ENCODE data around the gene THSD7B. TPM values are rescaled to one million over a fixed set of nuclear protein-coding genes. Genes with fewer than 3 reads are reported as not detected.

Gene THSD7B
- total RNA-seq, 1 donor from 2014 or later: not detected

DNA sequence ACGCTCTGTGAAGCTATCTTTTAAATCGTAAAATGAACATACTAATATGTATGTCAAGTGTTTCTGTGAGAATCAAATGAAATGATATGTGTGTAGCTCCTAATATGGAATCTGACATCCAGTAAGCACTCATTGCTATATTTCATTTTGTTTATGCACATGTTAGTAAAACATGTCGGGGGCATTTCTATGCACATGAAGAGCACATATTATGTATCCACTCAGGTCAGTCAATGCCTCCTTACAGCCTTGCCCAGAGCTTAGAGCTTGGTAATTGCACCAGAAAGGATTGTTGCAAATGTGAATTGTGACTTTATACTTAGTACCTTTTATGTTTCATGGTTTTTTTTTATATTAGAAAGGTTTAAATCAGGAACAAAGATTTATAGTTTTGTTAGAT, 735.3 kb downstream of the THSD7B start:
- H3K27ac Mint-ChIP-seq: no peak overlapping the region
- no peaks in the 10 kb centered on the region for H3K9me3 Mint-ChIP-seq
- TF ChIP-seq, protein P1, sequence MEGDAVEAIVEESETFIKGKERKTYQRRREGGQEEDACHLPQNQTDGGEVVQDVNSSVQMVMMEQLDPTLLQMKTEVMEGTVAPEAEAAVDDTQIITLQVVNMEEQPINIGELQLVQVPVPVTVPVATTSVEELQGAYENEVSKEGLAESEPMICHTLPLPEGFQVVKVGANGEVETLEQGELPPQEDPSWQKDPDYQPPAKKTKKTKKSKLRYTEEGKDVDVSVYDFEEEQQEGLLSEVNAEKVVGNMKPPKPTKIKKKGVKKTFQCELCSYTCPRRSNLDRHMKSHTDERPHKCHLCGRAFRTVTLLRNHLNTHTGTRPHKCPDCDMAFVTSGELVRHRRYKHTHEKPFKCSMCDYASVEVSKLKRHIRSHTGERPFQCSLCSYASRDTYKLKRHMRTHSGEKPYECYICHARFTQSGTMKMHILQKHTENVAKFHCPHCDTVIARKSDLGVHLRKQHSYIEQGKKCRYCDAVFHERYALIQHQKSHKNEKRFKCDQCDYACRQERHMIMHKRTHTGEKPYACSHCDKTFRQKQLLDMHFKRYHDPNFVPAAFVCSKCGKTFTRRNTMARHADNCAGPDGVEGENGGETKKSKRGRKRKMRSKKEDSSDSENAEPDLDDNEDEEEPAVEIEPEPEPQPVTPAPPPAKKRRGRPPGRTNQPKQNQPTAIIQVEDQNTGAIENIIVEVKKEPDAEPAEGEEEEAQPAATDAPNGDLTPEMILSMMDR (IDR thresholded peaks at IDR 0.05): no peak
- no peaks in the 10 kb centered on the region for H3K4me1 Mint-ChIP-seq
- no peak for DNase-seq
- POLR2A ChIA-PET: no interaction called here
- intact Hi-C loops (cut with micrococcal nuclease): no loop called here
- H3K4me3 Mint-ChIP-seq: no peak overlapping the region
- no peaks in the 10 kb centered on the region for H3K36me3 Mint-ChIP-seq (ENCODE audit: low read depth)
- no peak for ATAC-seq (ENCODE audit: low read depth)
- CTCF ChIA-PET: no interaction called here
- no peaks in the 10 kb centered on the region for H3K27me3 Mint-ChIP-seq

DNA sequence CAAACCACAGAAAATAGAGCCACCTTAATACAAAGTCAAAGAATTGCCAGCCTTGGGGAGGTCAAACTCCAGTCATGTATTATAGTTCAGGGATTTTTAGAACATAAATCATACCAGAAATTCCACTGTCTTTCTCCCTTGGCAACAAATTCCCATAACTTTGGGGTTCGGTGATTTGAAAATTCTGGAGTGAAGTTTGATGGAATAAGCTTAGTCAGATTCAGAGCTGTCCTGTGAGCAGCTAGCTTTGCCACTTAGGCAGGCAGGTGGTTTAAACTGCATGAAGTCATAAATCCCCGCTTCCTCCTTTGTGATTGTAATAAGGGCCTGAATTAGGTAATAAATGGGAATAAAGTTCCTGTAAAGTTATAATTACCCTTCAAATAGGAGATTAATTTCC, 741.9 kb downstream of the THSD7B start:
- DNase-seq: no peak
- no peak overlapping the region for H3K4me3 Mint-ChIP-seq
- H3K4me1 Mint-ChIP-seq: no peaks in the 10 kb centered on the region
- ChIA-PET POLR2A (no interaction called here), CTCF (no interaction called here)
- no peaks in the 10 kb centered on the region for H3K9me3 Mint-ChIP-seq
- intact Hi-C loops (cut with micrococcal nuclease): no loop called here
- TF ChIP-seq, protein P1 (IDR thresholded peaks at IDR 0.05): no peak
- no peaks in the 10 kb centered on the region for H3K27me3 Mint-ChIP-seq
- H3K27ac Mint-ChIP-seq: no peak overlapping the region
- H3K36me3 Mint-ChIP-seq (ENCODE audit: low read depth): no peaks in the 10 kb centered on the region
- ATAC-seq (ENCODE audit: low read depth): no peak

DNA sequence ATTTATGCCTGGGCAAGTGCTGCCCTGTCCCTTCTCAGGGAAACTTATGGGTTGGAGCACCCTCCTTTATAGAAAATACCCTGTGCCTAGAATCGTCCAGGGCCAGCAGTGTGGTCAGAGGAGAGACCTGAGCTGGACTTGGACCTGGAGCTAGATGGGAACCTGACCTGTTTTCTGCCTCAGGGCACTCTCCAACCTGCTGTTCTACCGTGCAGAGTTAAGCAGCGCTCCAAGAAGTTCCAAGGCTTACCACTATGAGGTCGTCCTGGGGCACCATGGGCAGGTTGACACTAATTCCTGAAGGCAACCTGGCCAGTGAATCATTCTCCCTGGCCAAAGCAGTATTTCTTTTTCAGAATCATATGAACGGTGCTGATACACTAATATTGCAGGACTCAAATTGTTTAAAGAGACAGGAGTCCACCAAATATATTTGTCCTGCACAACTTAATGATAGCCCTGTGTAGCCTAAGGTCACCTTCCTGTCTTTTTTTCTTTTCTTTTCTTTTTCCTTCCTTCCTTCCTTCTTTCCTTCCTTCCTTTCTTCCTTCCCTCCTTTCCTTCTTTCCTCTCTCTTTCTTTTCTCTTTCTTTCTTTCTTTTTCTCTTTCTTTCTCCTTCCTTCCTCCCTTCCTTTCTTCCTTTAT, 743.5 kb downstream of the THSD7B start:
- DNase-seq (no peak), ATAC-seq (ENCODE audit: low read depth) (no peak)
- no peak overlapping the region for H3K4me3 Mint-ChIP-seq
- CTCF ChIA-PET: no interaction called here
- H3K27ac Mint-ChIP-seq: no peak overlapping the region
- intact Hi-C loops (cut with micrococcal nuclease): no loop called here
- no peaks in the 10 kb centered on the region for H3K4me1 Mint-ChIP-seq
- H3K9me3 Mint-ChIP-seq: no peaks in the 10 kb centered on the region
- H3K27me3 Mint-ChIP-seq: no peaks in the 10 kb centered on the region
- TF ChIP-seq, protein P1 (IDR thresholded peaks at IDR 0.05): no peak
- POLR2A ChIA-PET: no interaction called here
- no peaks in the 10 kb centered on the region for H3K36me3 Mint-ChIP-seq (ENCODE audit: low read depth)

DNA sequence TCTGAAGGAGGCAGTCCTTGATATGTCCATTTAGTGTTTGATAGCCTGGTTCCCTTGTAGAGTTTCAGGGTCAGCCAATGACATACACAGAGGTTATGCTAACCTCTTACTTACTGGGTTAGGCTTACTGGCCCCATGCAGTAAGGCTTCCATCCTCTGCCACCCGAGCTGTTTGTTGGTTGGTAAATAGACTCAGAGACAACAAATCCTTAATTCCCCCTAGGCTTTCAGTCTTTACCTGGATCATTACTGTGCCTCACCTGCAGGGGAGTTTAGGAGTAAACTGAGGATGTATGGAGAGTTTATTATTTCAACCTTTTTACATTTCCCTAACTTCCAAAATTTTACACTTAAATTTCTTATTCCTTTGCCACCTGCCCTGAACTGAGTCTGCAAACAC, 746.2 kb downstream of the THSD7B start:
- H3K27ac Mint-ChIP-seq: no peak overlapping the region
- no peak overlapping the region for H3K4me3 Mint-ChIP-seq
- no peak for ATAC-seq (ENCODE audit: low read depth)
- no peaks in the 10 kb centered on the region for H3K4me1 Mint-ChIP-seq
- POLR2A ChIA-PET: no interaction called here
- no peaks in the 10 kb centered on the region for H3K27me3 Mint-ChIP-seq
- intact Hi-C loops (cut with micrococcal nuclease): no loop called here
- DNase-seq: no peak
- CTCF ChIA-PET: no interaction called here
- no peaks in the 10 kb centered on the region for H3K36me3 Mint-ChIP-seq (ENCODE audit: low read depth)
- no peaks in the 10 kb centered on the region for H3K9me3 Mint-ChIP-seq
- TF ChIP-seq, protein P1 (IDR thresholded peaks at IDR 0.05): no peak

DNA sequence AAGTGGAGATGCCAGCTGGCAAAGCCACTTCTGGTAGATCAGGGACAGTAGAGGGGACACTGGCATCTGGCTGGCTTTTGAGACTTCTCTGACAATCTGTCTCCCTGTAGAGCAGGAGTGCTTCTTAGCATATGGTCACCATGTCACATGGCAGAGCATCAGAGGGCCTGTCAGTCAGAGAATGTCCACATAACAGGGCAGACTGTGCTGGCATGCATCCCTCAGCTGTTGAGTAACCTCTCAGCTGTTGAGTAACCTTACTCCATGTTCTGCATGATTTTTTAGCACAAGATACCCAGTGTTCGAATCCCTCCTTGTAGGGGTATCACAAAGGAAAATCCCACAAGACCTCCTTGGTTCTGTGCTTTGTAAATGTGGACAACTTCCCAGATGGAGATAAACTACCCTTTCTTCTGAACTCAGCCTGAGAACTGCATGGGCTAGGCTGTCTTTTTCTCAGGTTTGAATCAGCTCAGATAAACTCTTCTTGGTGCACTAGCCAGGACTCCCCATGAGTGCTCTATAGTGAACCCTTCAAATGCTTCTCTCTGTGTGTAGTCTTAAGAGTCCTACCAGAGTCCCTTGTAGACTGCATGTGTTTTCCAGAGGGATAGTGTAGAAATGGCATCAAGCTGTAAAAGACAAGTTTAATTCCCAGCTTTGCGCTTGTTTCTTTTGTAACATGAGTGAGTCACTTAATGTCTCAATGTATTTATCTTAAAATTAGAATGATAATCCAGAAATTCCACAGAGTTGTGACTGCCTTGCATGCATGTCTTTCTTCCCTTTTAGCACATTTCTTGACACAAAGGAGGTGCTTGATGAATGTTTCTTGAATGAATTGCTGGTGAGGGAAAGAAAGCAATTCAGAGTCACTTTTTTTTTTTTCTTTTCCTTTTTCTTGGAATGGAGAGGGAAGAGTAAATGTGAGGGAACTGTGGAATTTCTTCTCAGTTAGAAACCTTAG, 756.6 kb downstream of the THSD7B start:
- H3K27ac Mint-ChIP-seq: no peak overlapping the region
- H3K4me3 Mint-ChIP-seq: no peak overlapping the region
- no peaks in the 10 kb centered on the region for H3K36me3 Mint-ChIP-seq (ENCODE audit: low read depth)
- ChIA-PET CTCF (no interaction called here), POLR2A (no interaction called here)
- TF ChIP-seq, protein P1 (IDR thresholded peaks at IDR 0.05): no peak
- no peak for ATAC-seq (ENCODE audit: low read depth)
- intact Hi-C loops (cut with micrococcal nuclease): no loop called here
- H3K27me3 Mint-ChIP-seq: no peaks in the 10 kb centered on the region
- no peaks in the 10 kb centered on the region for H3K4me1 Mint-ChIP-seq
- peaks cover 2% of the 10 kb centered on the region for H3K9me3 Mint-ChIP-seq
- DNase-seq: no peak
